ENCODE measurements around the gene GRIA4. TPM values are rescaled to one million over a fixed set of nuclear protein-coding genes. Genes with fewer than 3 reads are reported as not detected.

The GRIA4 gene
- total and polyA plus RNA-seq, 2 donors (not counting 1 experiment from before 2014, with no cell fraction given) = not detected

- H3K4me1 Mint-ChIP-seq = no peaks in the 10 kb centered on the region
- no peak overlapping the region for H3K27ac ChIP-seq (ENCODE audit: low read length in 2 of 2)
- intact Hi-C loops (cut with micrococcal nuclease) = no loop called here
- ChIA-PET CTCF (no interaction called here), POLR2A (no interaction called here)
- TF ChIP-seq EZH2 (IDR thresholded peaks at IDR 0.05; ENCODE audit: borderline replicate concordance, insufficient read depth, low read depth, low read length, poor library complexity, severe bottlenecking) (no peak), CTCF (IDR thresholded peaks at IDR 0.05) (no peak)
- DNase-seq (no peak), ATAC-seq (ENCODE audit: low read depth) (no peak)
- H3K9me3 Mint-ChIP-seq (ENCODE audit: insufficient read depth) = no peaks in the 10 kb centered on the region
- H3K4me2 ChIP-seq (replicated peaks; ENCODE audit: low read depth, low read length, poor library complexity, severe bottlenecking) = no peak overlapping the region
- H3K36me3 ChIP-seq (replicated peaks in 1 of 2; ENCODE audit: control extremely low read depth in 1 of 2, control insufficient read depth in 1 of 2, extremely low read depth in 1 of 2, insufficient read depth in 2 of 2, low read length in 1 of 2) = no peaks in the 10 kb centered on the region
- H3K4me3 ChIP-seq (ENCODE audit: control extremely low read depth in 1 of 5, extremely low read depth in 1 of 5, insufficient read depth in 1 of 5, low read depth in 2 of 5, low read length in 4 of 5) = no peak overlapping the region
- H3K27ac Mint-ChIP-seq = no peak overlapping the region
- H3K4me3 Mint-ChIP-seq = no peak overlapping the region
- no peaks in the 10 kb centered on the region for H3K9me3 ChIP-seq (ENCODE audit: control extremely low read depth in 1 of 3, control insufficient read depth in 2 of 3, insufficient read depth in 1 of 3, low read length in 2 of 3)
- no peak overlapping the region for H3K9ac ChIP-seq (ENCODE audit: low read length)
- no peaks in the 10 kb centered on the region for H4K20me1 ChIP-seq (ENCODE audit: control insufficient read depth, insufficient read depth, low read length, poor library complexity, severe bottlenecking)
- no peaks in the 10 kb centered on the region for H3K4me1 ChIP-seq (ENCODE audit: control insufficient read depth in 2 of 2, insufficient read depth in 2 of 2, low read length in 2 of 2)
- no peaks in the 10 kb centered on the region for H3K27me3 Mint-ChIP-seq
- no peak overlapping the region for H2AFZ ChIP-seq (ENCODE audit: insufficient read depth, low read depth, low read length, poor library complexity, severe bottlenecking)
- no peaks in the 10 kb centered on the region for H3K79me2 ChIP-seq (ENCODE audit: control insufficient read depth, insufficient read depth, low read length)
- H3K27me3 ChIP-seq (replicated peaks in 1 of 4; ENCODE audit: control extremely low read depth in 1 of 4, control insufficient read depth in 3 of 4, insufficient read depth in 4 of 4, low read length in 3 of 4) = no peaks in the 10 kb centered on the region
These were observed 60.9 kb downstream of the GRIA4 start for GRCh38 chr11:105670811-105671210.

GRCh38 chr11:105673089-105673488 lies 63.2 kb downstream of the GRIA4 start:
- no CpG with 5 or more reads among the region's 3 CpGs for WGBS (ENCODE audit: insufficient coverage)
- H3K27me3 Mint-ChIP-seq = no peaks in the 10 kb centered on the region
- POLR2A ChIA-PET = no interaction called here

More at GRCh38 chr11:105673089-105673488, 63.2 kb downstream of the GRIA4 start:
- H3K79me2 ChIP-seq (ENCODE audit: control insufficient read depth, insufficient read depth, low read length) = no peaks in the 10 kb centered on the region
- H3K9ac ChIP-seq (ENCODE audit: low read length) = no peak overlapping the region
- intact Hi-C loops (cut with micrococcal nuclease) = no loop called here
- no peaks in the 10 kb centered on the region for H3K4me1 Mint-ChIP-seq
- H3K27ac Mint-ChIP-seq = no peak overlapping the region
- CTCF ChIA-PET = no interaction called here
- no peaks in the 10 kb centered on the region for H4K20me1 ChIP-seq (ENCODE audit: control insufficient read depth, insufficient read depth, low read length, poor library complexity, severe bottlenecking)
- no peak overlapping the region for H3K4me3 Mint-ChIP-seq
- no peak for TF ChIP-seq EZH2 (IDR thresholded peaks at IDR 0.05; ENCODE audit: borderline replicate concordance, insufficient read depth, low read depth, low read length, poor library complexity, severe bottlenecking)
- H3K4me3 ChIP-seq (ENCODE audit: control extremely low read depth in 1 of 5, extremely low read depth in 1 of 5, insufficient read depth in 1 of 5, low read depth in 2 of 5, low read length in 4 of 5) = no peak overlapping the region
- H3K27me3 ChIP-seq (replicated peaks in 1 of 4; ENCODE audit: control extremely low read depth in 1 of 4, control insufficient read depth in 3 of 4, insufficient read depth in 4 of 4, low read length in 3 of 4) = no peaks in the 10 kb centered on the region
- H3K27ac ChIP-seq (ENCODE audit: low read length in 2 of 2) = no peak overlapping the region
- H3K9me3 ChIP-seq (ENCODE audit: control extremely low read depth in 1 of 3, control insufficient read depth in 2 of 3, insufficient read depth in 1 of 3, low read length in 2 of 3) = no peaks in the 10 kb centered on the region
- ATAC-seq (ENCODE audit: low read depth) = no peak
- no peak overlapping the region for H3K4me2 ChIP-seq (replicated peaks; ENCODE audit: low read depth, low read length, poor library complexity, severe bottlenecking)
- no peaks in the 10 kb centered on the region for H3K4me1 ChIP-seq (ENCODE audit: control insufficient read depth in 2 of 2, insufficient read depth in 2 of 2, low read length in 2 of 2)
- H3K9me3 Mint-ChIP-seq (ENCODE audit: insufficient read depth) = no peaks in the 10 kb centered on the region
- H3K36me3 ChIP-seq (replicated peaks in 1 of 2; ENCODE audit: control extremely low read depth in 1 of 2, control insufficient read depth in 1 of 2, extremely low read depth in 1 of 2, insufficient read depth in 2 of 2, low read length in 1 of 2) = no peaks in the 10 kb centered on the region
- no peak for DNase-seq
- no peak overlapping the region for H2AFZ ChIP-seq (ENCODE audit: insufficient read depth, low read depth, low read length, poor library complexity, severe bottlenecking)

All from B cell (primary cell).